Suprapubic skin (tissue), 4 donors: ENCODE results near the gene USP40.

ENCODE experiments used
- CTCF ChIP-seq, 2 donors: fragments of 200-600 bp in 1 of 2; fragments of 450-650 bp in 1 of 2; sonication (generic) in 1 of 2; IDR thresholded peaks; one replicate each; pipeline ENCODE4 v1.5.1; 2016 to 2019; ENCODE audit warnings: antibody characterized with exemption in 2 of 2, mild to moderate bottlenecking in 1 of 2, moderate library complexity in 1 of 2
- EP300 ChIP-seq: sonication (generic); formaldehyde crosslinking; IDR thresholded peaks from one replicate; pipeline ENCODE4 v1.6.1; 2017; ENCODE audit warnings: antibody characterized with exemption
- POLR2A ChIP-seq, 2 donors: fragments of 450-650 bp; IDR thresholded peaks; one replicate each; pipeline ENCODE4 v1.6.1; 2017; ENCODE audit warnings: antibody characterized with exemption in 2 of 2, mild to moderate bottlenecking in 2 of 2, moderate library complexity in 2 of 2
- POLR2AphosphoS5 ChIP-seq, 3 donors: sonication (generic); formaldehyde crosslinking; IDR thresholded peaks; one replicate each; pipeline ENCODE4 v1.6.1; 2017; ENCODE audit warnings: antibody characterized with exemption in 3 of 3

DNA sequence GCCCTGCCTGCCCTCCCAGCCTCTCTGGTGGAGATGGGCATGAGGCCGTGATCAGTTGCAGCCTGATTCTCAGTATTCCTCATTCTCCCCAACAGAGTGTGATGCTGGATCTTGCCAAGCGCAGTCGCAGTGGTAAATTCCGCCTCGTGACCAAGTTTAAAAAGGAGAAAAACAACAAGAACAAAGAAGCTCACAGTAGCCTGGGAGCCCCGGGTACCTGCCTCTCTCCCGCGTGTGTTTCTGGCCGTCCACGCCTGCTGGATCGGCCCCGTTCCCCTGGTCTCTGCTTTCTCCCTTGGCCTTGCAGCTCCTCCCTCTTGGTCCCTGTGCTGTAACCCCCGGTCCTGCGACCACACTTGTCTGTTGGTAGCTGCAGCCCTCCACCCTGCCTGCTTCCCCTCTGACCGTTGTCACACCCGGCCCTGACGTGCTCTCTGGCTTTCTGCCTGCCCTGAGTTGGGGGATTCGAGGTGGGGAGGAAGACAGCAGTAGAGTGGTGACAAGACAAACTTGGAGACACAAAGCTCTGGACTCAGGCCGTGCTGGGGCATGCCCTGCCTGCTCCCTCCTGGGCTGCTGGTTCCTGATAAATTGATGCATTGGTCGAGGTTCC lies 99.5 kb downstream of the USP40 start:
- TF ChIP-seq CTCF (IDR thresholded peaks at IDR 0.05), result no peak
- no peak for TF ChIP-seq POLR2AphosphoS5 (IDR thresholded peaks at IDR 0.05)
- no peak for TF ChIP-seq EP300
- no peak for TF ChIP-seq POLR2A (IDR thresholded peaks at IDR 0.05)
